HepG2 (cell line): ENCODE results near the gene DPM2. TPM values are rescaled to one million over a fixed set of nuclear protein-coding genes. Genes with fewer than 3 reads are reported as not detected.

ENCODE experiments used
- GABPA ChIP-seq, 2 experiments: IDR thresholded peaks; 2 replicates each; pipeline ENCODE4 v1.6.1; 2011 to 2016; ENCODE audit warnings: low read depth in 2 of 2, low read length in 1 of 2, missing biosample characterization in 1 of 2, missing genetic modification characterization in 1 of 2
- IKZF1 ChIP-seq: fragments of 450-650 bp; IDR thresholded peaks from 2 replicates; pipeline ENCODE4 v1.7.1; 2016
- RFXAP ChIP-seq: sonication (generic); formaldehyde crosslinking; IDR thresholded peaks from 2 replicates; pipeline ENCODE4 v1.4.0; 2020; ENCODE audit warnings: missing genetic modification reagents, borderline replicate concordance
- SIX4 ChIP-seq: sonication (generic); formaldehyde crosslinking; IDR thresholded peaks from 2 replicates; pipeline ENCODE4 v1.4.0; 2020; ENCODE audit warnings: missing genetic modification reagents
- SOX6 ChIP-seq, 2 experiments: fragments of 450-650 bp in 1 of 2; sonication (generic) in 1 of 2; formaldehyde crosslinking in 1 of 2; IDR thresholded peaks; 2 replicates each; pipeline versions ENCODE4 v1.4.0 to v1.6.1; 2017 to 2020; ENCODE audit warnings: antibody characterized with exemption in 1 of 2, mild to moderate bottlenecking in 1 of 2, missing genetic modification reagents in 1 of 2
- ZBTB7A ChIP-seq: sonication (generic); formaldehyde crosslinking; IDR thresholded peaks from 2 replicates; pipeline ENCODE4 v1.8.0; 2022; ENCODE audit warnings: mild to moderate bottlenecking, missing genetic modification reagents
- ZBTB7B ChIP-seq: sonication (generic); formaldehyde crosslinking; IDR thresholded peaks from 2 replicates; pipeline ENCODE4 v1.4.0; 2020; ENCODE audit warnings: missing genetic modification reagents
- ZNF143 ChIP-seq: sonication (generic); formaldehyde crosslinking; IDR thresholded peaks from 2 replicates; pipeline ENCODE4 v1.4.0; 2020; ENCODE audit warnings: missing genetic modification reagents
- ZNF558 ChIP-seq: sonication (generic); formaldehyde crosslinking; IDR thresholded peaks from 2 replicates; pipeline ENCODE4 v1.9.0; 2022; ENCODE audit warnings: mild to moderate bottlenecking, missing genetic modification reagents, borderline replicate concordance
- ZNF564 ChIP-seq: sonication (generic); formaldehyde crosslinking; IDR thresholded peaks from 2 replicates; pipeline ENCODE4 v1.8.1; 2023; ENCODE audit warnings: mild to moderate bottlenecking, missing genetic modification reagents
- ZNF589 ChIP-seq: sonication (generic); formaldehyde crosslinking; conservative IDR thresholded peaks from 2 replicates; pipeline ENCODE4 v1.8.0; 2022; ENCODE audit warnings: mild to moderate bottlenecking, moderate library complexity, missing genetic modification reagents
- ZNF709 ChIP-seq: sonication (generic); formaldehyde crosslinking; IDR thresholded peaks from 2 replicates; pipeline ENCODE4 v1.5.0; 2020; ENCODE audit warnings: mild to moderate bottlenecking, missing genetic modification reagents
- polyA plus RNA-seq, 8 experiments: library from polyadenylated mRNA; depleted of rRNA in 3 of 8; stranded (reverse) in 7 of 8; unstranded in 1 of 8; fragments of >200 nt; fragmentation: Illumina TruSeq in 4 of 8; extraction: Trizol in 4 of 8; gene quantifications; 2 replicates each; pipeline versions ENCODE4 v1.2.1 to v1.2.3, GENCODE V29; 2011 to 2016; ENCODE audit warnings: low read depth in 4 of 8, missing spikeins in 1 of 8, mixed read lengths in 1 of 8; ENCODE audit not compliant: insufficient read depth in 1 of 8
- total RNA-seq, 5 experiments: library from RNA; depleted of rRNA; stranded (reverse); fragments of >200 nt; fragmentation: Illumina TruSeq; extraction: Trizol; gene quantifications; 2 replicates each; pipeline ENCODE4 v1.2.3, GENCODE V29; 2016; ENCODE audit warnings: low read depth in 1 of 5
- TF ChIP-seq, protein P1 (sequence below): sonication (generic); formaldehyde crosslinking; IDR thresholded peaks from 2 replicates; pipeline ENCODE4 v1.4.0; 2020; ENCODE audit warnings: mild to moderate bottlenecking, missing genetic modification reagents
- TF ChIP-seq, protein P2 (sequence below): sonication (generic); formaldehyde crosslinking; IDR thresholded peaks from 2 replicates; pipeline ENCODE4 v1.4.0; 2020; ENCODE audit warnings: mild to moderate bottlenecking, missing genetic modification reagents
- TF ChIP-seq, protein P3 (sequence below): sonication (generic); formaldehyde crosslinking; IDR thresholded peaks from 2 replicates; pipeline ENCODE4 v1.4.0; 2020; ENCODE audit warnings: missing genetic modification reagents, mild to moderate bottlenecking, borderline replicate concordance

The DPM2 gene
- total and polyA plus RNA-seq, 2 of the 13 experiments (the other 11 are each of a cell fraction or from before 2014, with no cell fraction given), result 24.8 to 35.3 TPM

DNA sequence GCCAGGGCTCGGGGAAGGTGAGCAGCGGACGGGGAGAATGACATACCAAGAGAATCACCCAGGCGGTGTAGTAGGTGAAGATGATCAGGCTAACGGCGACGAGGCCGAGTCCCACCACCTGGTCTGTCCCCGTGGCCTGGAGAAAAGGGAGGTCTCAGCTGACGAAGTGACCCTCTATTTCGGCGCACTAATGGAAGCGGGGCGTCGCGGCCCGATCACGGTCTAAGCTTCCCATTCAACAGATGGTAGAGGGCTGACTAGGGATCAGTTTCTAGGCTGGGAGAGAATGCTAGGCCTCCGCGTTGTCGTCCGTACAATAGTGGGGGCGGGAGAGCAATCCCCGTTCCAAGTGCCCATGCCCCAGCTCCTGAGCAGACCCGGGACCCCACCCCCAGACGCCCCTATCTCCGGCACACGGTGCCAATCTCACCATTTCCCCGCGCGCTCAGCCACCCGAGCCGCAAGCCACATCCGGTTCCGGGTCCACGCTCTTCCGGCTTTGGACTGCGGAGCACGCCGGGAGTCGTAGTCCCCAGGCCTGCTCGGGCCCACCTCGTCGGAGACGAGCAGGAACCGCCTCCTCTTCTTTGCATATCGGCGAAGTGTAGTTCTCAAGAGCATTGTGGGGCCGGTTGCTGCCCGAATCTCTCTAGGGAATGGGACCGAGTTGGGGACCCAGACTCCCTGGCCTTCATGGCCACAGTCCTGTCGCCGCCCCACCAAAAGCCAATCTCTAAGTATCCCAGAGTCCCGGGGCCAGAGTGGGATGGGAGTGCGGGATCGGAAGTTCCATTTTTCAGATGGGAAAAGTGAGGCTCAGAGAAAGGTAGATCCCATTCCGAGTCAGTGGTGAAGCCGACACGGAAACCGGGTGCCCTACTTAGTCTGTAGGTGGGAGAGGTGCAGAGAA lies at the start of gene DPM2 (continued):
- TF ChIP-seq, protein P1, sequence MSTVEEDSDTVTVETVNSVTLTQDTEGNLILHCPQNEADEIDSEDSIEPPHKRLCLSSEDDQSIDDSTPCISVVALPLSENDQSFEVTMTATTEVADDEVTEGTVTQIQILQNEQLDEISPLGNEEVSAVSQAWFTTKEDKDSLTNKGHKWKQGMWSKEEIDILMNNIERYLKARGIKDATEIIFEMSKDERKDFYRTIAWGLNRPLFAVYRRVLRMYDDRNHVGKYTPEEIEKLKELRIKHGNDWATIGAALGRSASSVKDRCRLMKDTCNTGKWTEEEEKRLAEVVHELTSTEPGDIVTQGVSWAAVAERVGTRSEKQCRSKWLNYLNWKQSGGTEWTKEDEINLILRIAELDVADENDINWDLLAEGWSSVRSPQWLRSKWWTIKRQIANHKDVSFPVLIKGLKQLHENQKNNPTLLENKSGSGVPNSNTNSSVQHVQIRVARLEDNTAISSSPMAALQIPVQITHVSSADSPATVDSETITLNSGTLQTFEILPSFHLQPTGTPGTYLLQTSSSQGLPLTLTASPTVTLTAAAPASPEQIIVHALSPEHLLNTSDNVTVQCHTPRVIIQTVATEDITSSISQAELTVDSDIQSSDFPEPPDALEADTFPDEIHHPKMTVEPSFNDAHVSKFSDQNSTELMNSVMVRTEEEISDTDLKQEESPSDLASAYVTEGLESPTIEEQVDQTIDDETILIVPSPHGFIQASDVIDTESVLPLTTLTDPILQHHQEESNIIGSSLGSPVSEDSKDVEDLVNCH (CRISPR knock-in tag), result no peak
- TF ChIP-seq ZNF564 (CRISPR knock-in tag), result no peak
- no peak for TF ChIP-seq ZNF589 (CRISPR knock-in tag)
- TF ChIP-seq RFXAP (CRISPR knock-in tag), result no peak
- TF ChIP-seq ZNF558, result no peak
- no peak for TF ChIP-seq ZBTB7A (CRISPR knock-in tag)
- TF ChIP-seq SIX4, result no peak
- no peak for TF ChIP-seq SOX6 (IDR thresholded peaks at IDR 0.05)
- peak; percentile 43; the same call in 1 of the 2 replicates for TF ChIP-seq SOX6 (CRISPR knock-in tag; IDR thresholded peaks at IDR 0.05)
- 0 out of 2 replicates have a peak, but pooled peaks have one; percentile 48 for TF ChIP-seq ZNF709 (CRISPR knock-in tag)
- TF ChIP-seq ZBTB7B, result no peak
- no peak for TF ChIP-seq IKZF1
- peak; percentile 99 for TF ChIP-seq GABPA (IDR thresholded peaks at IDR 0.05; ENCODE audit: low read depth, low read length)
- TF ChIP-seq GABPA (CRISPR knock-in tag; IDR thresholded peaks at IDR 0.05; ENCODE audit: low read depth), result peak; percentile 99
- TF ChIP-seq ZNF143 (CRISPR knock-in tag), result peak; percentile 95
- TF ChIP-seq, protein P2, sequence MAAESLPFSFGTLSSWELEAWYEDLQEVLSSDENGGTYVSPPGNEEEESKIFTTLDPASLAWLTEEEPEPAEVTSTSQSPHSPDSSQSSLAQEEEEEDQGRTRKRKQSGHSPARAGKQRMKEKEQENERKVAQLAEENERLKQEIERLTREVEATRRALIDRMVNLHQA (CRISPR knock-in tag), result no peak
- TF ChIP-seq, protein P3, sequence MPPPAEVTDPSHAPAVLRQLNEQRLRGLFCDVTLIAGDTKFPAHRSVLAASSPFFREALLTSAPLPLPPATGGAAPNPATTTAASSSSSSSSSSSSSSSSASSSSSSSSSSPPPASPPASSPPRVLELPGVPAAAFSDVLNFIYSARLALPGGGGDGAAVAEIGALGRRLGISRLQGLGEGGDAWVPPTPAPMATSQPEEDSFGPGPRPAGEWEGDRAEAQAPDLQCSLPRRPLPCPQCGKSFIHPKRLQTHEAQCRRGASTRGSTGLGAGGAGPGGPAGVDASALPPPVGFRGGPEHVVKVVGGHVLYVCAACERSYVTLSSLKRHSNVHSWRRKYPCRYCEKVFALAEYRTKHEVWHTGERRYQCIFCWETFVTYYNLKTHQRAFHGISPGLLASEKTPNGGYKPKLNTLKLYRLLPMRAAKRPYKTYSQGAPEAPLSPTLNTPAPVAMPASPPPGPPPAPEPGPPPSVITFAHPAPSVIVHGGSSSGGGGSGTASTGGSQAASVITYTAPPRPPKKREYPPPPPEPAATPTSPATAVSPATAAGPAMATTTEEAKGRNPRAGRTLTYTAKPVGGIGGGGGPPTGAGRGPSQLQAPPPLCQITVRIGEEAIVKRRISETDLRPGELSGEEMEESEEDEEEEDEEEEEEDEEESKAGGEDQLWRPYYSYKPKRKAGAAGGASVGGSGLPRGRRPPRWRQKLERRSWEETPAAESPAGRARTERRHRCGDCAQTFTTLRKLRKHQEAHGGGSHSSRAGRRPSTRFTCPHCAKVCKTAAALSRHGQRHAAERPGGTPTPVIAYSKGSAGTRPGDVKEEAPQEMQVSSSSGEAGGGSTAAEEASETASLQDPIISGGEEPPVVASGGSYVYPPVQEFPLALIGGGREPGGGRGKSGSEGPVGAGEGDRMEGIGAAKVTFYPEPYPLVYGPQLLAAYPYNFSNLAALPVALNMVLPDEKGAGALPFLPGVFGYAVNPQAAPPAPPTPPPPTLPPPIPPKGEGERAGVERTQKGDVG (CRISPR knock-in tag), result 0 out of 2 replicates have a peak, but pooled peaks have one; percentile 65
